Gastrocnemius medialis (tissue), 4 donors: ENCODE data around the gene PRAMEF1.

Experiments
- CTCF ChIP-seq, 5 experiments: fragments of 450-650 bp in 3 of 5; fragments of 200-600 bp in 2 of 5; sonication (generic) in 2 of 5; IDR thresholded peaks in 4 of 5; conservative IDR thresholded peaks in 1 of 5; 1 replicate in 4 of 5; 2 replicates in 1 of 5; pipeline ENCODE4 v1.5.1; 2016 to 2019; ENCODE audit warnings: antibody characterized with exemption in 5 of 5, mild to moderate bottlenecking in 3 of 5, moderate library complexity in 3 of 5
- POLR2A ChIP-seq, 2 donors: fragments of 450-650 bp; IDR thresholded peaks; one replicate each; pipeline ENCODE4 v1.6.1; 2017; ENCODE audit warnings: antibody characterized with exemption in 2 of 2, mild to moderate bottlenecking in 2 of 2, moderate library complexity in 2 of 2

GRCh38 chr1:12762766-12763165 lies 28.4 kb upstream of the PRAMEF1 start:
- TF ChIP-seq CTCF (IDR thresholded peaks at IDR 0.05 in 4 of 5, conservative IDR thresholded peaks at IDR 0.05 in 1 of 5) (no peak), POLR2A (IDR thresholded peaks at IDR 0.05) (no peak)
